Umbilical cord (tissue), 2 donors: ENCODE data around the gene SFTPB. TPM values are rescaled to one million over a fixed set of nuclear protein-coding genes. Genes with fewer than 3 reads are reported as not detected.
"Not testable (repeated sequence)": the region's sequence is repeated elsewhere in the genome, so short reads cannot be mapped to it uniquely, and the experiment has no call there.

Source experiments
- DNase-seq: peaks from one replicate; pipeline ENCODE4 v3.0.0-alpha.2; 2015; ENCODE audit warnings: low spot score
- total RNA-seq: library from RNA; depleted of rRNA; stranded (reverse); fragments of >200 nt; gene quantifications from one replicate; pipeline ENCODE4 v1.2.3, GENCODE V29; 2014; ENCODE audit warnings: low replicate concordance; ENCODE audit not compliant: insufficient read depth

SFTPB gene
- total RNA-seq, 1 donor from 2014 or later = 1.7 TPM

DNA sequence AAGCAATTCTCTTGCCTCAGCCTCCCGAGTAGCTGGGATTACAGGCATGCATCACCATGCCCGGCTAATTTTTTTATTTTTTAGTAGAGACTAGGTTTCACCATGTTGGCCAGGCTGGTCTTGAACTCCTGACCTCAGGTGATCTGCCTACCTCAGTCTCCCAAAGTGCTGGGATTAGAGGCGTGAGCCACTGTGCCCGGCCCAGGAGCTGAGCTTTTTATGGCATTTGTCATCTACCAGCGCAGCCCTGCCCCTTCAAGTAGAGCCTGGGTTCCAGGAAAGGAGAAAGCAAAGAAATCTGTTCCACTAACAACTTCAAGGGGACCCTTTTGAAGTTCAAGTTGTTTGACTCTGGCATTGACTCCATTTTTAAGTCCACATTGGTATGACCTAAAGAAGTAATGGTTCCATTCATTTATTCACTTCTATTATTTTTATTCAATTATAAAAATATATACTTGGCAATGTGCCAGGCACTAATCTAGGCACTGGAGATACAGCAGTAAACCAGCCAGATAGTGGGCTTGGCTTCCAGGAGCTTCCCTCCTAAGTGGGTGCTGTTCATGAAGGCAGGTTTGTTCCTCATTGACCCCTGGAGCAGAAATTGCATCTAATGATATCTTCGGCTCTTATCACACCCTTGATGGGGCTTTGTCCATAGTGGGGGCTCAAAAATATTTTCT, 8.0 kb upstream of the SFTPB start:
- DNase-seq = no peak

DNA sequence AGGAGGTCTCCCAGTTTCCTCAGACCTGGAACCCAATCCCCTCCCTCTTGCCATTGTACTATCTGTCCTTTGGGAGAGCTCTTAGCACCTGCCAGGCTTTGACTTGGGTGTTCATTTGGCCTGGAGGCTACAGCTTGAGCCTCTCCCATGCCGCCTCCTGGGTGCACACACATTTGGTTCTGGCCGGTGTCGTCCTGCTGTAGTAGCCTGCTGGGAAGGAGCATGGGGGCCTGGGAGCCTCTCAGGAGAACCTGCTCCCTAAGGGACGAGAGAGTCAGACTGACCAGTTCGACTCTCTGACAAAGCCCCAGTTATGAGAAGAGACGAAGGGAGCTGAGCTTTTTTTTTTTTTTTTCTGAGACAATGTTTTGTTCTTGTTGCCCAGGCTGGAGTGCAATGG, 7.4 kb upstream of the SFTPB start:
- DNase-seq = no peak

DNA sequence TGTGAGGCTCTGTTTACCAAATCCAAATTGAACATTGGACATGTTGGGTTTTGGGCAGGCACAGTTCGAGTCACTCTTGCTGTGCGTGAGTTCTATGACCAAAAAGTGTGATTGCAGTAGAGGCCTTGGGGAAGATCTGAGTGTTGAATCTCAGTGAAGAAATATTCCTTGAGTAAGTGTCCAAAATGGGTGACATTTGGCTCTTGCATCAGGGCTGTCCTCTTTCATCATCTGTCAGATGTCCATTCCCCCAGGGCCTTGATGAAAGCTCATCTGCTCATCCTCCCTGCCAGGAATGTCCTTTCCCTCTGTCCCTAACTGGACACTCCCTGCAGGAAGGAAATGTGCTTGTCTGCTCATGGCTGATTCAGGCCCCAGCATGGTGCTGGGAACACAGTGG, 6.4 kb upstream of the SFTPB start:
- DNase-seq = no peak

DNA sequence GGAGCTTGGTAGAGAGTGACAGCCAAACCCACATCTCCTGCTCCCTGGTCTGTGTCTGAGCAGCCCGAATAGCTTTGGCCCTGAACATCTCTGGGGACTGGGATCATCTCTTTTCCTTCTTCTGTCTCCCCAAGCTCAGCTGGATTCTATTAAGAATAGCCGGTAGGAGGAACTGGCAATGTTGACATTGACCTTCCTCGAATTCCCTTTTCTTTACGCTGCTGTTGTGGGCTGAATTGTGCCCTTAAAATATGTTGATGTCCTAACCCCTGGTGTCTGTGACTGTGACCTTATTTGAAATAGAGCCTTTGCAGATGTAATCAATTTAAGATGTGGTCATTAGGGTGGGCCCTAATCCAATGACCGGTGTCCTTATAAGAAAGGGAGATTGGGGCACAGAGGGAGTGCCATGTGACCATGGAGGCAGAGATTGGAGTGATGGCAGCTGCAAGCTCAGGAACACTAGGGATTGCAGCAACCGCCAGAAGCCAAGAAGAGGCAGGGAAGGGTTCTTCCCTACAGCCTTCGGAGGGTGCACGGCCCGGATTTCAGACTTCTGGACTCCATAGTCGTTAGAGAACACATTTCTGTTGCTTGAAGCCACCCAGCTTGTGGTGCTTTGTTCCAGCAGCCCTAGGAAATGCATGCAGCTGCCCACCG, 5.8 kb upstream of the SFTPB start:
- no peak for DNase-seq

DNA sequence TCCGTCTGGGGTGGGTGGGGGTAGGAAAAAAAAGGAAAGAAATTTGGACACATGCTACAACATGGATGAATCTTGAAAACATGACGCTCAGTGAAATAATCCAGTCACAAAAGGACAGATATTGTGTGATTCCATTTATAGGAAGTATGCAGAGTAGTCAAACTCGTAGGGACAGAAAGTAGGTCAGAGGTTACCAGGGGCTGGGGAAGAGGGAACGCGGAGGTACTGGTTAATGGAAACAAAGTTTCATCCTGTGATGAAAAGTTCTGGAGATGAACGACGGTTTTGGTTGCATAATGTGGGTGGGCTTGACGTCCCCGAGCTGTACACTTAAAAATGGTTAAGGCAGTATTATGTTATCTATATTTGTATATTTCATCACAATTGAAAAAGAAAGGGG, 4.5 kb upstream of the SFTPB start:
- no peak for DNase-seq

DNA sequence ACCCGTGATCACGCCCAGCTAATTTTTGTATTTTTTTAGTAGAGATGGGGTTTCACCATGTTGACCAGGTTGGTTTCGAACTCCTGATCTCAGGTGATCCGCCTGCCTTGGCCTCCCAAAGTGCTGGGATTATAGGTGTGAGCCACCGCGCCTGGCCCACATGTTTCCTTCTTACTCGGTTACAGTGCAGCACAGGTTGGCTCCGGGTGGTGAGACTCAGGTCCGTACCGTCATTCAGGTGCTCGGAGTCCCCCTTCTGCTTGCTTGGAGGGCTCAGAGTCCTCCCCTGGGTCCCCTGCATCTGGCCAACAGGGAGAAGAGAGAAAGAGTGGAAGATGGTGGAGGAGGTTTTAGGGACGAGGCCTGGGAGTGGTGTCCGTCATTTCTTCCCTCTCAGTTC, 2.4 kb upstream of the SFTPB start:
- DNase-seq = not testable (repeated sequence)

DNA sequence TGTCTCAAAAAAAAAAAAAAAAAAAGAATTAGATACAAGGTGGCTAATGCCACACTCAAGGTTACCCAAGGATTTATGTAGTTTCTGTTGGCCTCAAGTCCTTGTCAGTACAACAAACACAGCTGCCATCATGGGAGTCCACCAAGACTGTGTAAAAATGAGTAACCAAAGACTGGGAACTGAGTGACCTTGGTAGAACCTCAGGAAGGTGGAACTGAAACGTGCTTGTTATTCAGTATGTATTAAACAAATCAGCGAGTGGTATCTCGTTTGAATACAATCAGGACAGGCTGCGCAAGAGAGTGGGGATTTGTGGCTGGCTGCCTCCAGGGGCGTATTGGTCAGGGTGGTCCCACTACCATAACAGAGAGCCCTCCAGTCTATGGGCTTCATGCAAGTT, 1.6 kb upstream of the SFTPB start:
- no peak for DNase-seq

DNA sequence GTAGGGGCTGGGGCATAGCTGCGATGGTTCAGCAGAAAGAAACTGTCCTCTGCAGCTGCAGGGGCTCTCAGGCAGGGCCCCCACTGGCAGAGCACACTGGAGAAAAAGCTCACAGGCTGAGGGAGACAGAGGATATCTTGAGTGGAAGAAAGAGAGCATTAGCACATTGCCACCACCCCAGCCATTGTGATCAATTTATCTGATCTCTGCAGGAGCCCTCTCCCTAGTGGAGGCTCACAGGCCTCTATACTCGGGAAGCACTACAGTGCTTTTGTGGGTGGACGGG, 801 bp upstream of the SFTPB start:
- DNase-seq = no peak

DNA sequence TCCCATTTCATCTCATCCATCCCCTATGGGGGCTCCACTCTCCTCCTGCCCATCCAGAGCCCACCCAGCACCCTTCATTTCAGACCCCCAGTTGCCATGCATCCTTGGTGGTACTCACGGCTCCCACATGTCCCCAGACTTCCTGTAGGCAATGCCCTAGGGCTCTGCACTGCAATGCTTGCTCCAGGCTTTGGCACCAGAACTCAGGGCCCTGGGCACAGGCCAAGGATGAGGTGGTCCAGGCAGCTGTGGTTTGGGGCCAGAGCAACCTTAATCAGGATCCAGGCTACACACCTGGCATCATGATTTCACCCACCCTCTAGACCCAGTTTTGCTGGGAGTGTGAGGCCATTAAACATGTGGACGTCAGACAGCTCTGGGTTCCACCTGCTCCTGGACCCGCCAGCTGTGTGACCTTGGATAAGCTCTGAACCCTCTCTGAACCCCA, 414 bp downstream of the SFTPB start:
- DNase-seq = no peak

DNA sequence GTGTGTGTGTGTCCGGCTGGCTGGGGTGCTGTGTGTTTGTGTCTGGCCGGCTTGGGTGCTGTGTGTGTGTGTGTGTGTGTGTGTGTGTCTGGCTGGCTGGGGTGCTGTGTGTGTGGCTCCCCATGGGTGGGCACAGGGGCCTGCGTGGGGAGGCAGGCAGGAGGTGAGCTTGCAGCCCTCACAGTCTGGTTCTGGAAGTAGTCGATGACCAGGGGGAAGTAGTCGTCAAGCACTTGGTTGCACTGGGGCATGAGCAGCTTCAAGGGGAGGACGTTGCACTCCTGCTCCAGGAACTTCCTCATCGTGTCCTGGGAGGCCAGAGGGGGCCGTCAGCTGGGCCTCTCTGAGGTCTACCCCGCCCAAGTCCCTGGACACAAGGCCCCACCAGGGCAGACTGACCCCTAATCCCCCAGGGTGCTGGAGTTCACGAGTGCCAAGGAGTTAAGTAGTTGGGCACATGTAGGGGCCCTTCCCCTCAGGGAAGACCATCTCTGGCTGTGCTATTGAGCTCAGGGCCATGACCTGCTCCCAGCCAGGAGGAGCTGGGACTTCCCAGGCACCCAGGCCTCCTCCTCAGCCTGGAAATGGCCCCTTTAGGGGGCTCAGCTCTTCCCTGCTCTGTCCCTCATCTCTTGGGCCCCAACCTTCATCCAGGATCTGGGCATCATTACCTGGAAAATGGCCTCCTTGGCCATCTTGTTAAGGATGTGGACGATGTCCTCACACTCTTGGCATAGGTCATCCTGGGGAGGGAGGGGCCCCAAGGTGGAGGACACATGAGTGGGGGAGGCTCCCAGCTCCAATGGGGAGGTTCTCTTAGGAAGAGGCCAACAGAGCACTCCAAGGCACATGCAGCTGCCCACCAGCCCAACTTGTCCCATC, 1.3 kb downstream of the SFTPB start:
- DNase-seq = no peak

DNA sequence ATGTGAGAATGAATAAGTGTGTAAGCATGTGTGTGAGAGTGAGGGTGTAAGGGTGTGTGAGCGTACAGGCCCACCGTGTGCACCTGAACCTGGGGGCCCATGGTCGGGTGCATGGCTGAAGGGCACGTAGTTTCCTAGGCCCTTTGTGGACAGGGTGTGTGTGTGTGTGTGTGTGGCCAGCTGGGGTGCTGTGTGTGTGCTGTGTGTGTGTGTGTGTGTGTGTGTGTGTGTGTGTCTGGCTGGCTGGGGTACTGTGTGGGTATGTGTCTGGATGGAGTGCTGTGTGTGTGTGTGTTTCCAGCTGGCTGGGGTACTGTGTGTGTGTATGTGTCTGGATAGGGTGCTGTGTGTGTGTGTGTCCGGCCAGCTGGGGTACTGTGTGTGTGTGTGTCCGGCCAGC, 2.0 kb downstream of the SFTPB start:
- DNase-seq = no peak

DNA sequence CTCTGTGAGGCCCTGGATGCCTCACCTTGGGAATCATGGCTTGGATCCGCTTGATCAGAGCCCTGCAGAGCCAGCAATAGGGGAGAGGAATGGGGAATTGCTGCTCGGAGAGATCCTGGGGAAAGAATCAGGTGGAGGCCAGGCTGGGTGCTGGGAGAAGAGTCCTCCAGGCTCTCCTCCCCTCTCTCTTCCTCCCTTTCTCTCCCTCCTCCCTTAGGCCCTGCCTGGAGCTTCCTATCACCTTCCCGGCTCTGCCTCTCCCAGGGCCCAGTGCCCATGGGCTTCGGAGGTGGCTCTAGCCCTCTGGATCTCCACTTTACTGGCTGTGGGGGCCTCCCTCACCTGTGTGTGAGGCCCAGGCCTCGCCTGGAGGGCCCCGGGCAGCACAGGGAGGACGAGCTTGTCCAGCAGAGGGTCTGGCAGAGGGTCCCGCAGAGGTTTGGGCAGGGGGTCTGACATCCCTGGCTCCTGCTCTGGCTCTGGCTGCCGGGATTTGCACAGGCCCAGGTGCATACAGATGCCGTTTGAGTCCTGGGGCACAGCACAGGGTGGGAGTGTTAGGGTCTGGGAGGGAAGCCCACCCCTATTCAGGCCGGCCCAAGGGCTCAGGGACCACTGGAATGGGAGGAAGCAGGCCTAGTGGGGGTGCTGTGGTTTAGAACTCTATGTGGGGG, 2.6 kb downstream of the SFTPB start:
- no peak for DNase-seq

DNA sequence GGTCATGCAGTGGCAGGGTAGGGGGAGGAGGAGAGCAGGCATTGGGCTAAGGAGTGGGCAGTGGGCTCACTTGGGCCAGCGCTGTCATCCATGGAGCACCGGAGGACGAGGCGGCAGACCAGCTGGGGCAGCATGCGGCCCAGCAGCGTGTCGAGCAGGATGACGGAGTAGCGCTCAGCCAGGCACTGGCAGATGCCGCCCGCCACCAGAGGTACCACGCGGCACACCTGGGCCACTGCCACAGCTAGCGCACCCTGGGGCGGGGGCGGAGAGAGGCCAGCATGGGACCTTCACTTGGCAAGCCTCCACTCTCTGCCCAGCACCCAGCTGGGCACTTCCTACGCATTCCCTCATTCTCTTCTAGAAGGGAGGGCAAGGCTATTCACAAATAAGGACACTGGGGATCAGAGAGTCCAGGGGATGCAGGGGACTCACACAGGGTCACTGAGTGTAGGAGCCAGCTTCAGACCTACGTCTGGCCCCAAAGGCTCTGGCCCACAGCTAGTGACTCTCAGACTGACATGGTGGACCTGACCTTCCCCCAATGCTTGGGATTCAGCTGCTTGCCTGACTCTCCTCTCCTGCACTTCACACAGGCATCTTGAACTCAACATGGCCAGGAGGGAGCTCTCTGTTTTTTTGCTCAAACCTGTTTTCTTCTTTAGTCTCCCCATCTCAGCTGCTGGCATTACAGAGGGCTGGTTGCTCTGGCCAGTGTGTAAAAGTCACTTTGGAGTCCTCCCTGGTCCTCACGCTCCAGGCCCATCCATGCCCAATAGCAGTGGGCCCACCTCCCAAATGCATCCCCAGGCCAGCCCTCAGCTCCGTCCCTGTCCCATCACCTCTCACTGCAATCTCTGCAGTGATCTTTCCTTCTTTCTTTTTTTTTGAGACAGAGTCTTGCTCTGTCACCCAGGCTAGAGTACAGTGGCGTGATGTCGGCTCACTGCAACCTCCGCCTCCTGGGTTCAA, 4.1 kb downstream of the SFTPB start:
- DNase-seq = no peak

DNA sequence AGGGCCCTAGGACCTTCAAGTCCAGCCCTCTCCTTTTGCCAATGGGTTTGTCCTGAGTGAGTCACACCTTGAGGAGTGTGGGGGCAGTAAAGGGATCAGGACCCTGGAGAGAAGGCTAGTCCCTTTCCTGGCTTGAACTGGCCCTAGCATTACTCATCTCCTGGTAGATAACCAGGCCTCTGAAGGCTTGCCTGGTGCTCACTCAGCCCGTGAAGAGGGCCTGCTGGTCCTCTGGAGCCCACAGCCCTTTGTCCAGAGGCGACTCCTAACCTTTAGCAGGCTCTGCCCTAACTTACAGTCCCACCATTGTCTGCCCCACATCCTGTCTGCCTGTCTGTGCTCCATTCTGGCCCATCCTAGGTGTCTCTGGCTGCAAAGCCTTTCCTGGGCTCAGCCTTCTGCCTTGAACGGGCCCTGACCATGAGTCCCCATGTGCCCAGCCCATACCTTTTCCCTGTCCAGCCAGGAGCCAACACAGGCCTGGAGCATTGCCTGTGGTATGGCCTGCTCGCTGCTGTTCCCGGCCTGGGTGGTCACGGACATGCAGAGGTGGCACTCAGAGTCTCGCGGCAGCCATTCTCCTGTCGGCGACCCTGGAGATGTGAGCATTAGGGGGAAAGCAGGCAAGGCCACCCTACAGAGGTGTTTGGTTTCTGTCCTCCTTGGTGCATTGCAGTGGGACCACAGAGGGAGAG, 5.0 kb downstream of the SFTPB start:
- no peak for DNase-seq

DNA sequence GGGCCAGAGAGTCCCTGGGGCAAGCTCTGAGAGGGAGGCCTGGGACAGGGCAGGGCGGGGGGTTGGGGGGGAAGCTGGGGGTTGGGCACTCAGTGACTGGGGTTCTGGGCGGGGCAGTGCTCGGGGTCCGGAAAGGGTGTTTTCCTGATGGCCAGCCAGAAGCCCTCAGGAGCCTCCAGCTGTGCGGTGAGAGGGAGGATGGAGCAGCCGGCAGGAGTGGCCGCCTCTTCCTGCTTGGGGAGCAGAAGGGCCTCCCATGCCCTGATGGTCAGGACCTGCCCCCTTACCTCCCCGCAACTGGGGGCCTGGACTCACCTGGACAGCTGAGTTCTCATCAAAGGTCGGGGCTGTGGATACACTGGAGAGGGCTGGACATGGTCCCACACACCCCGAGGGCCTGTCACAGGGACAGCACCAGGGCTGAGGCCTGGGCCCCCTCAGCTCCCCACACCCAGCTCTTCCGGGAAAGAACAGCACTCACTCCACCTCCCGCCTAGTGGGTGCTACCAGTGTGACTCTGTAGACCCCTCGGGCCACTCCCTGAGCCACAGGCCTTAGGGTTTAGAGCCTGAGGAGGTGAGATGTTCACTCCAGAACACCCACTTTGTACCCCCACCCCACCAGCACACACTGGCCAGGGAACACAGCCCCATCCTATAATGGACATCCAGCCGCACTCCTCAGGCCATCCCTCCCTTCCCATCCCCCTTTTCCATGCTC, 6.7 kb downstream of the SFTPB start:
- DNase-seq = no peak

DNA sequence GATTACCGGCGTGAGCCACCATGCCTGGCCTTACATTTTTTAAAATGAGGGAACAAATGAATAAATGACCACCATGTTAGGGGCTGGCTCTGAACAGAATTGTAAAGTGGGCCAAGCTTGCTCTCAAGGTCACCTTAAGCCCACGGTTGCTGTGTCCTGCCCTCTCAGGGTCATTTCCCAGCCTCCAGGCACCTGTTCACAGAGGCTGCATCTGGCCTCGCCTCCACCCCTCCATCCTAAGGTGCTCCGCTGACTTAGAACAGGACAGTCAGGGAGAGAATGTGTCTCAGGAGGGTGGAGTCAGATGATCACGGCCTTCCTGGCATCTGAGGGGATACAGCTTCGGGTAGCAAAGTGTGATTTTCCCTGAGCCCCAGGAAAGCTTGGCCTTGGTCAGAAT, 7.3 kb downstream of the SFTPB start:
- no peak for DNase-seq

DNA sequence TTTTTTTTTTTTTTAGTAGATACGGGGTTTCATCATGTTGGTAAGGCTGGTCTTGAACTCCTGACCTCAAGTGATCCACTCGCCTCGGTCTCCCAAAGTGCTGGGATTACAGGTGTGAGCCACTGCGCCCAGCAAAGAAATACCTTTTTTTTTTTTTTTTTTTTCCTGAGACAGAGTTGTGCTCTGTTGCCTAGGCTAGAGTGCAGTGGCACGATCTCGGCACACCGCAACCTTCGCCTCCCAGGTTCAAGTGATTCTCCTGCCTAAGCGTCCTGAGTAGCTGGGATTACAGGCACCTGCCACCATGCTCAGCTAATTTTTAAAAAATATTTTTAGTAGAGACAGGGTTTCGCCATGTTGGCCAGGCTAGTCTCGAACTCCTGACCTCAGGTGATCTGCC, 7.7 kb downstream of the SFTPB start:
- DNase-seq = not testable (repeated sequence)

DNA sequence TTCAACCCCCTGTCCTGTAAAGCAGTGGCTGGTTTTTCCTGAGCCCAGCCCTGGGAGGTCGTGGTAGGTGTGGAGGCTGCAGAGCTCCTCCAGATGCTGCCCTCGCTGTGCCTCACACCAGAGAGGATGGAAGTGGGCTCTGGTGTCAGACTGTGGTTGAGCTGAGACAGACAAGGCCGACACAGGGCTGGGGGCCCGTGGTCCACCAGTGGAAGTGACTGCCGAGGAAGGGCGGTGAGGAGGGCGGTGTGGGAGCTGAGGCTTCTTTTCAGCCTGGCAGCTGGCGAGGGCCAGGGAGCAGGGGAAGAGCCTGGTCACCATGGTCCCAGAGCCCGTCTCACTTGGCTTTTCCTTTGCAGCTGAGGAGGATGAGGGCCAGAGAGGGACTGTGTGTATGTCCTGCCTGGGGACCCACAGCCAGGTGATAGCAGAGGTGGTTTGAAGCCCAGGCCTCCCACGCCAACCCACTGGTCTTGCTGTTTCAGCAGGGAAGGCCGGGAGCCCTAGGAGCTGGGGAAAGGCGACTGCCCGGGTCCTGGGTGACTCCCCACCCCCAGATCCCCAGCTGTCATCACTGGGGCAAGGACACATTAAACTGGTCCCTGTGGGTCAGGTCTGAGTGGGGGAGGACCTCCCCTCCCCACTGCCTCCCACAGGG, 8.5 kb downstream of the SFTPB start:
- no peak for DNase-seq

DNA sequence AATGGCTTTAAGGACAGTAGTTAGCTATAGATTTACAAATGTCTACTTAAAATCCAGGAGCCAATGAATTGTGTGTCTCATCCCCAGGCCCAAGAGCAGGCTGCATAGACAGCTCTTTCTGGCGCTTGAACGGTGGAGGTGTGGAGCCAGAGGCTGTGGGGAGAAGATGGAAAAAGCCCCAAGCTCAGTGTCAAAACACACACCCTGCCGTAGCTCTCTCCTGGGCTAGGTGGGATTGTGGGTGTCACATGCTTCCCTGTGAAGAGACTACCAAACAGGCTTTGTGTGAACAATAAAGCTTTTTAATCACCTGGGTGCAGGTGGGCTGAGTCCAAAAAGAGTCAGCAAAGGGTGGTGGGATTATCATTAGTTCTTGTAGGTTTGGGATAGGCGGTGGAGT, 10.6 kb downstream of the SFTPB start:
- not testable (repeated sequence) for DNase-seq
